GM21737 (cell line): ENCODE measurements around the gene LMF1.
"Not testable (repeated sequence)": the region's sequence is repeated elsewhere in the genome, so short reads cannot be mapped to it uniquely, and the experiment has no call there.

ENCODE experiments used
- ATAC-seq: cut with Tn5 transposase; IDR thresholded peaks from one replicate; pipeline ENCODE4 v1.9.1; 2021; ENCODE audit warnings: mild to moderate bottlenecking, moderate library complexity; ENCODE audit not compliant: unreplicated experiment

LMF1 gene

DNA sequence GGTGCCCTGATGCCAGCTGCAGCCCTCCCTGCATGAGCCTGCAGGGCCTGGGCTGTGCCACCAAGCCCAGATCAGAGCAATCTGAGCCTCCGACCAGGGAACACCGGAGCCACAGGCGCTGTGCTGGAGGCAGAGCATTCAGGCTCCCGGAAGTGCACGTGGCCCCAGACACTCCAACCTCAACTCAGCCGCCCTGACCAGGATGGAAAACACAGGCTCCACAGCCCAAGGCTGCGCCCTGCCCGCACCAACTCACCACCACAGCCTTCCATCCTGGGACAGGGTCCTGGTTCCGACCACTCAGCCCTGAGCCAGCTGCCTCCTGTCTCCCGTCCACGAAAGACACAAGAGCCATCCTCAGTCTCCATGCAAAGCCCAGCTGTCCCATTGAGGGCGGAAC, 18.5 kb downstream of the LMF1 start:
- ATAC-seq = no peak

DNA sequence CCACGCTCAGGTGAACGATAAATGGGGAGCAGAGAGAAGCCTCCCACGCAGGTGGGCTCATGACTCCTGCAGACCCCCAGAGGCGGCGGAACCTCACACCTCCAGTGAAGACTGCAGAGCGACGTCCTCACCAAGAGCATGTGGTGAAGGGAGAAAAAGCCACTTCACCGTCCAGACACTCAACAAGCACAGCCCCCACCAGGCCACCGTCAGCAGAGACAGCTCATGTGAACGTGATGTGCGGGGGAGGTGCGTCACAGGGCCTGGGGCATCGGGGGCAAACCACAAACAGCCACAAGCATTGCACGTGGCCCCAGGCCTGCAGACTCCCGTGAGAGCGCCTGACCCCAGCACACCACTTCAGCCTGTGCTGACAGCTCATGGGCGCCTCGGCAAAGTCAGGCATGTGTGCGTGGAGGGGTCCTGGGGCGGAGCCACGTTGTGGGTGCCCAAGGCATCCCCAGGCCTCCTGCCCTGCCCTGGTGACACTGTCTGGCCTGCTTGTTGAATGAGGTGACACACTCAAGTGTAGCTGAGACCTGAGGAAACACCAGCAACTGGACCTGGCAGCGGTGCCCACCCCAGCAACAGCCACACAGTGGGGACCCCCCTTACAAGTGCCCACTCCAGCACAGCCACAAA, 19.0 kb downstream of the LMF1 start:
- no peak for ATAC-seq

DNA sequence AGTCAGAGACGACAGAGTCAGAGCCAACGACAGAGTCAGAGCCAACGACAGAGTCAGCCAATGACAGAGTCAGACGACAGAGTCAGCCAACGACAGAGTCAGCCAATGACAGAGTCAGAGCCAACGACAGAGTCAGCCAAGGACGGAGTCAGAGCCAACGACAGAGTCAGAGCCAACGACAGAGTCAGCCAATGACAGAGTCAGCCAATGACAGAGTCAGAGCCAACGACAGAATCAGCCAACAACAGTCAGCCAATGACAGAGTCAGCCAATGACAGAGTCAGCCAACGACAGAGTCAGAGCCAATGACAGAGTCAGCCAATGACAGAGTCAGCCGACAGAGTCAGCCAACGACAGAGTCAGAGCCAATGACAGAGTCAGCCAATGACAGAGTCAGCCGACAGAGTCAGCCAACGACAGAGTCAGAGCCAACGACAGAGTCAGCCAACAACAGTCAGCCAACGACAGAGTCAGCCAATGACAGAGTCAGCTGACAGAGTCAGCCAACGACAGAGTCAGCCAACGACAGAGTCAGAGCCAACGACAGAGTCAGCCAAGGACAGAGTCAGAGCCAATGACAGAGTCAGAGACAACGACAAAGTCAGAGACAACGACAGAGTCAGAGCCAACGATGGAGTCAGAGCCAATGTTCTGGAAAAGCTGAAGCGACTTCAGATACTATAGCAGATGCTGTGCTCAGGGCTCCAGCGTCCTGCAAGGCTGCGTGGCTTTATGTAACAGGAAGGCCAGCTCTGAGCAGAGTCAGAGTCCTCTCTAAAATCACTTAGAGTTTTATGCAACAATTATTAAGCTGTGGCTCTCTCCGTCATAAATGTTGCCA, 19.8 kb downstream of the LMF1 start:
- ATAC-seq = not testable (repeated sequence)

DNA sequence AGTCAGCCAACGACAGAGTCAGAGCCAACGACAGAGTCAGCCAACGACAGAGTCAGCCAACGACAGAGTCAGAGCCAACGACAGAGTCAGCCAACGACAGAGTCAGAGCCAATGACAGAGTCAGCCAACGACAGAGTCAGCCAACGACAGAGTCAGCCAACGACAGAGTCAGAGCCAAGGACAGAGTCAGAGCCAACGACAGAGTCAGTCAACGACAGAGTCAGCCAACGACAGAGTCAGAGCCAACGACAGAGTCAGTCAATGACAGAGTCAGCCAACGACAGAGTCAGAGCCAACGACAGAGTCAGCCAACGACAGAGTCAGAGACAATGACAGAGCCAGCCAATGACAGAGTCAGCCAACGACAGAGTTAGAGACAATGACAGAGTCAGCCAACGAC, 22.0 kb downstream of the LMF1 start:
- ATAC-seq = not testable (repeated sequence)

DNA sequence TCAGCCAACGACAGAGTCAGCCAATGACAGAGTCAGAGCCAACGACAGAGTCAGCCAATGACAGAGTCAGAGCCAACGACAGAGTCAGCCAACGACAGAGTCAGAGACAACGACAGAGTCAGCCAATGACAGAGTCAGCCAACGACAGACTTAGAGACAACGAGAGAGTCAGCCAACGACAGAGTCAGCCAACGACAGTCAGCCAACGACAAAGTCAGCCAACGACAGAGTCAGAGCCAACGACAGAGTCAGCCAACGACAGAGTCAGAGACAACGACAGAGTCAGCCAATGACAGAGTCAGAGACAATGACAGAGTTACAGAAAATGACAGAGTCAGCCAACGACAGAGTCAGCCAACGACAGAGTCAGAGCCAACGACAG, 22.9 kb downstream of the LMF1 start:
- ATAC-seq = not testable (repeated sequence)

DNA sequence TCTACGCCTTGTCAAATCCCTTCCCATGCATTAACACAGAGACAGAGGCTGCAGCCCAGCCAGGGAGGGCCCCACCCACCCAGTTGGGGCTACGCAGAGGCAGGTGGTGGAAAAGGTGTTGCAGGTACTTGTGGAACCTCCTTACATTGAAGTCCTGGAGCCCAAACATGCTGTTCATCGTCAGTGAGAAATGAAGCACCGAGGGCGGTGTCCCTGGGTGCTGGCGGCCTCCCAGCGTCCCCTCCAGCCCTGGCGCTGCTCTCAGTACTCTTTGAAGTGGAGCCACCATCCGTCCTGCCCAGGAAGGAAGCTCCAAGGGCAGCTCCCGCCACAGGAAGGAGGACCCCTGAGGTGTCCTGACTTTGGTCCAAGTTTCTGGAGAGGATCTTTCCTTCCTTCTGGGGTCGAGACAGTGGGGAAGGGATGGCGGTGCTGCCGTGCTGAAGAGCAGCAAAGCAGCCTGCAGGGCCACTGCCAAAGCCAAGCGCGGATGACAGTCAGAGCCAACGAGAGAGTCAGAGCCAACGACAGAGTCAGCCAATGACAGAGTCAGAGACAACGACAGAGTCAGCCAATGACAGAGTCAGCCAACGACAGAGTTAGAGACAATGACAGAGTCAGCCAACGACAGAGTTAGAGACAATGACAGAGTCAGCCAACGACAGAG, 23.4 kb downstream of the LMF1 start:
- no peak for ATAC-seq

DNA sequence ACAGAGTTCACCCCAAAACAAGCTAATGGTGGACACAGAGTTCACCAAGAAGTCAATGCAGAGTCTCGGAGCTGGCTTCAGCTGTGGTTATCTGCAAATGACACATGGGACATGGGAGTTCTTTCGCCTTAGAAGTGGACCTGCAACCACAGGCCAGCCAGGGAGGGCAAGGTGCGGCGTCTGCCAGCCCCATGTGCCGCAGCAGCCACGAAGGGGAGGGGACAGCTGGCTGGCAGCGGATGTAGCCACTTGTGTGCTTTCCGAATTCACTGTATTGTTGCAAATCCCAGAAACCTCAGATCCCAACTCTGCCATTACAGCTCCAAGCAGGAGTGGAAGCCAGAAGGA, 24.8 kb downstream of the LMF1 start:
- no peak for ATAC-seq

DNA sequence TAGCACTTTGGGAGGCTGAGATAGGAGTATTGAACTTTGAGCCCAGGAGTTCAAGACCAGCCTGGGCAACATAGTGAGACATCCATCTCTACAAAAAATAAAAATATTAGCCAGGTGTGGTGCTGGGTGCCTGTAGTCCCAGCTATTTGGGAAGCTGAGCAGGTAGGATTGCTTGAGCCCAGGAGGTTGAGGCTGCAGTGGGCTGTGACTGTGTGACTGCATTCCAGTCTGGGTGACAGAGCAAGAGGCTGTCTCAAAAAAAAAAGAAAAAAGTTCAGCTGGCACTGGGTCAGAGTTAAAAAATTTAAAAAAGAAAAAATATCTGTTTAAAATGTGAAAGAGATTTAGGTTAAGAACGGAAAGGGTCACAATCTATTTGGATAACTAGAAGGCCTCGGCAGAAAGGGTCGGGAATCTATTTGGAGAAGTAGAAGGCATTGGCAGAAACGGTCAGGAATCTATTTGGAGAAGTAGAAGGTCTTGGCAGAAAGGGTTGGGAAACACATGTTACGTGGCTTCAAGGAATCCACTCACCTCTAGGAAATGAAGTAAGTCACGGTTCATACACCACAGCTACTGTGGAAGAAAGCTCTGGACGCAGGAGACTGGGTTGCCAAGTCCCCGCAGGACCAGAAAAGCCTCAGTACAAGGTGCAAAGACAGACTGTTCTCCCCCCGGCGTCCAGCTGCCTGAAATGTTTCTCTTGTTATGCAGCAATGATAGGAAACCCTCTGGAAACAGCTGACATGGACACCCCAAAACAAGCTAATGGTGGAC, 25.3 kb downstream of the LMF1 start:
- ATAC-seq = no peak

DNA sequence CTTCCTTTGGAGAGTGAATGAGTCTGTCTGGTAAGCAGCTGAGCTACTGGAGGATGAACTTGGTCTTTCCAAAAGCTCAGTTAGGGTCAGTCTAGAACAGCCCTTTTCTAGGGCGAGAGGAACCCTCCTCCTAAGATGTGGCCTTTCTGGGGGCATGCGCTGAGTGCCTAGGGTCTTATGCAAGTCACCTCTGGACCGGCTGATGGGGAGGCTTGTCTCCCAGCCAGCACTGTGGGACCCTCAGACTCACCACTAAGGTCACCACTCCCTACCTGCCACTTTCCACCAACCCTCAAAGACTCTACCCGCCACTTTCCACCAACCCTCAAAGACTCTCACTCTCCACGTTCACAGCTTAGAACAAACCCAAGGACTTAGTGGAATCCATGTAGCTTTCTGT, 26.8 kb downstream of the LMF1 start:
- ATAC-seq = no peak

DNA sequence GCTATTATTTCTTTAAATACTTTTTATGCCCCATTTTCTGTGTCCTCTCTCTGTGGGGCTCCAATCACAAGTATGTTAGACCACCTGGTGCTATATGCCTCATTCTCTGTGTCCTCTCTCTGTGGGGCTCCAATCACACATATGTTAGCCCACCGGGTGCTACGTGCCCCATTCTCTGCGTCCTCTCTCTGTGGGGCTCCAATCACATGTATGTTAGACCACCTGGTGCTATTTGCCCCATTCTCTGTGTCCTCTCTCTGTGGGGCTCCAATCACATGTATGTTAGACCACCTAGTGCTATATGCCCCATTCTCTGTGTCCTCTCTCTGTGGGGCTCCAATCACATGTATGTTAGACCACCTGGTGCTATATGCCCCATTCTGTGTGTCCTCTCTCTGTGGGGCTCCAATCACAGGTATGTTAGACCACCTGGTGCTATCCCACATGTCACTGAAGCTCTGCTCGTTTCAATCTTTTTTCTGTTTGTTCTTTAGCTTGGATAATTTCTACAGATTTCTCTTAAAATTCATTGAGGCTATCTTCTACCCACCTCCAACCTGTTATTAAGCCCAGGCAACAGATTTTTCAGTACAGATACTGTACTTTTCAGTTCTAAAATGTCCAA, 28.2 kb downstream of the LMF1 start:
- ATAC-seq = no peak

DNA sequence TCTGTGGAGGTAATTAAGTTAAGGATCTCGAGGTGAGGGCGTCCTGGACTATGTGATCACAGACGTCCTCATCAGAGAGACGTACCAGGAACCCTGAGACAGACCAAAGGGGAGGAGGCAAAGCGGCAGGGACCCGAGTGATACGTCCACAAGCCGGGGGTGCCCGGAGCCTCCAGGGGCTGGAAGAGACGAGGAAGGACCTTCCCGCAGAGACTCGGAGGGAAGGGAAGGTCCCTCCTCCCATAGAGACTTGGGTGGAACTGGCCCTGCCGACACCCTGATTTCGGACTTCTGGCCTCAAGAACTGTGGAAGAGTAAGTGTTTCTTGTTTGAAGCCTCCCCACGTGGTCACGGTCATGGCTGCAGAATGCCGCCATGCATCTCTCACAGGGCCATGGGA, 30.8 kb downstream of the LMF1 start:
- no peak for ATAC-seq

DNA sequence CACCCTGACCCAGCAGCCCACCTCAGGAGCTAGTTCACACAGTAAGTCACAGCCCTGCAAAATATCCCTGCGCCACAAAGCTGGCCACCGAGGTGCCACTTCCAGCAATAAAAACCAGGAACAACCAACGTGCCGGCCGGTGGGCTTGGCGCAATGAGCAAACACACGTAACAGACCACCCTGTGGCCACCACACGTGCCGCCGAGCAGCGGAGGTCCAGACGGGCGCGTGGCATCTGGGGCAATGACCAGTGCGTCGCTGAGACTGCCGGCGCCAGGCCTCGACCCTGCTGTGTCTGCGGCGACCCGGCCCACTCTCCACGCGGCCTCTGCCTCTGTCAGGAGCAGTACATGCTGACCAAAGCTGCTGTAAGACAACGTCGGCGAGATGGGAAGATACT, 31.5 kb downstream of the LMF1 start:
- no peak for ATAC-seq

DNA sequence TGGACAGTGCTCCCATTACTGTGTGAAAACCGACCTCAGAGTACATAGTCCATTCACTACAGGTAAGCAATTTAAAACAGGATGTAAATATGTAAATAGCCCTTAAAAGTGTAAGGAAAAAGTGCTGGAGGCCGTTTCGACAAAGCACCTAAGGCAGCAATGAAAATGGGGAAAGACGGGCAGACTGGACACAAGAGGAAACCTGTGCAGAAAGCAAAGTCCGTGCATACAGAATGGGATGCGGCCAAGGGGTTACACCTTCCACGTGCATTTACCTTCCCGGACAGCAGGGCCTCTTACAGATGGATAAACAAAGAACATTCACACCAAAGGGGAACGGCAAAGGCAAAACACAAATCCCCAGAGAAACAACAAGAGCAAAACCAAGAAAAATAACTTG, 32.0 kb downstream of the LMF1 start:
- no peak for ATAC-seq

DNA sequence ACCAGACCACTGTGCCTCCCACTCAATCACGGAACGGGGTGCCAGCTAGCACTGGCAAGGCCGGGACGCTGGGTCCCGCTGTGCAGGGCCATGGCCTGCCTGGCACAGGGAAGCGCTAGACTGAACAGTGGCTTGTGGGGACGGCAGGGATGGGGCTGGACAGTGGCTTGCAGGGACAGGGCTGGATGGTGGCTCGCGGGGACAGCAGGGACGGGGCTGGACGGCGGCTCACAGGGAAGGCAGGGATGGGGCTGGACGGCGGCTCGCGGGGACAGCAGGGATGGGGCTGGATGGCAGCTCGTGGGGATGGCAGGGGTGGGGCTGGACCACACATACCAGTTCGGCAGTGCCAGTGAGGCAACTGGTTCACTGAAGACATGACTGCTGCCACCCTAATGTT, 32.6 kb downstream of the LMF1 start:
- ATAC-seq = no peak

DNA sequence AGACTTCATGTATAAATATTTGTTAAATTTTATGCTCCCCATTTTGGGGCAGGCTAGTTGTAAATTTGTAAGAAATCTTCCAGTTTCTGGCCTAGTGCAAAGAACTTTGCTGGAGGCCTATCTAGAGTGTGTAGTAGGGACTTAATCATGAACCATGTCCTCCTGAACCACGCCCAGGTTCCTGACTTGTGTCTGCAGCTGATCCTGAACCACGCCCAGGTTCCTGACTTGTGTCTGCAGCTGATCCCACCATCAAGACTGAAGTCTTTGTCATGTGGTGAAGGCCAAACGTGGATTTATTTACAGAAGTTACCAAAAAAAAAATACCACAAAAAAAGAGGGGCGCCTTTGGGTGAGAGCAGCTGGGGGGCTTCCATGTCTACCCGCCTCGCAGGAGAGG, 33.1 kb downstream of the LMF1 start:
- no peak for ATAC-seq

DNA sequence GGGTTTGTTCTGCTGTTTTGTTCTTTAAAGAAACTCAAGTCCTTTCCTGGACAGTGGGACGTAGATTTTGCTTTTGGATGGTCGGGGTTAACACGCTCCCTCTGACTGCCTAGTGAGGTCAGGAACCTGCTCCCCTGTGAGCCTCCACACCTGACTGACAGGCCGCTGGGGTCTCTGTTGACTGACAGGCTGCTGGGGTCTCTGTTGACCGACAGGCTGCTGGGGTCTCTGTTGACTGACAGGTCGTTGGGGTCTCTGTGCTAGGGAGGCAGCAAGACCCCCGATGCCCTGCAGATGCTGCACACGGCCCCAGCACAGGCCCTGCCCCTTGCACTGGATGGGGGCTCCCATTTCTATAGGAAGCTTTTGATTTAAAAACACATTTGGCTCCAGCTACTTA, 33.5 kb downstream of the LMF1 start:
- ATAC-seq = no peak

DNA sequence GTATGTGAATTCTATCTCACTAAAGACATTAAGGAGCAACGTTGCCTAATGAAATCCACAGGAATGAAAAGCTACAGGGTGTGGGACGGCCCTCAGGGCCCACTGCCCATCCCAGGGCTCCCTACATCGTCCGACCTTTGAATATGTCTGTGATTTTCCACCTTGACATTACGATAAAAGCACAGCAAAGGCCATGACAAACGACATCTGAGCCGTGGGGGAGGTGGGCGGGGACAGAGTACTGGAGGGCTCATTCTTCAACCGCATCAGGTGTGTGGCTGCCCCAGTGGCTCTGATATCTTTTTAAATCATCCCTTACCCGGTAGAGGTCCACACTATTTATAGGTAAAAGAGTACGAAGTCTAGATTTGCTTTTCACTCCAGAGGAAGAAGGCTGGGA, 35.1 kb downstream of the LMF1 start:
- no peak for ATAC-seq

DNA sequence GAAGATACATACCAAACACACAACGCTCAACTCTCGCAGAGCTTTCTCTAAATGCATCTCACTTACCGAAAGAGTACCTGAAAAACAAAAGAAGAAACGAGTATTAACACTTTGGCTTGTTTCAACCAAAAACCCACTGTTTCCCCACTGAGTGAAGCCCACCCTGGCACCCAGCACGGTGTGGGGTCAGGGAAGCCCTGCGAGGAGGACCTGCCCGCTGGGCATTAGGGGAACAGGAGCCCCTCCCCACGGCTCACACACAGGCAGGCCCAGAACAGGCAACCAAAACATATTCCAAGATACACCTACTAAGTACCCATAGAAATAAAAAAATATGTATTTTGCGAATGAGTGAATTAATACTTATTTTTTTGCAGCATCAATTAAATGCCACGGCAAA, 36.6 kb downstream of the LMF1 start:
- no peak for ATAC-seq

DNA sequence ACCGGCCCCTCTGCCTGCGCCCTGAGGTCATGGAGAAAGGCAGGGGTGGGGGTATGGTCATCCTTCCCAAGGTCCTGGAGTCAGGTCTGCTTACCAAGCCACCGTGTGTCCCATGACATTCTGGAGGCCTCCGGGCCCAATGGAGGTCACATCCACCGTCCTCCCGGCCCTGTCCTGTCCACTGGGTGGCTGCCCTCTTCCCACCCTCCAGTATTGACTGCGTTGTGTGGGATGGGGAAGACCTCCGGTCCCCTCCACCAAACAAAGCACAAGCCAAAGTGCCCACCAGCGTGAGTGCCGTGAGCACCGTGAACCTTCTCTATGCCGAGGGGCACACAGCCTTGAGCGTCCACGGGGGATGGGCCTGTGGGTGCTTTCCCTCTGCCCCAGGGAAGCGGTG, 37.2 kb downstream of the LMF1 start:
- no peak for ATAC-seq

DNA sequence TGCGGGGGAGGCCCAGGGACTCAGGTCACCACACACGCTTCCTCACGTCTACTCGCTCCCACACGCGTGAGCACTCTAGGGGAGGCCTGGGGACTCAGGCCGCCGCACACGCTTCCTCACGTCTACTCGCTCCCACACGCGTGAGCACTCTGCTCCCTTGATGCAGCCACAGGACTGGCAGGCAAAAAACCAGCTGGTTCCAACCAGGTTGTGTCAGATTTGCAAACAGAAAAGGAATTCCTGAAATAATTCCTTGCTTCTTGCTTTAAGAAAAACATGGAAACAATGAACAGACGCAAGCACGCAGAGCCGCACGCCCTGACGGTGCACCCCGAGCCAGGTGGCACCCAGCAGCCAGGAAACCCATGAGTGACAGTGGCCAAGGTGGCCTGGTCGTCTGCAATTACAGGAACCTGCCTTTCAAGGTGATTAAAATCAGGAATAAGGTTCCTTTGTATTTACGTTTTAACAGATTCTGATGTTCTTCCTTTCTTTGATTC, 37.9 kb downstream of the LMF1 start:
- no peak for ATAC-seq
